ENCODE measurements around the gene SLC37A2. TPM values are rescaled to one million over a fixed set of nuclear protein-coding genes. Genes with fewer than 3 reads are reported as not detected.
A peak's percentile ranks its signal among the peaks of the same experiment; 100 is the strongest.
"Not testable (repeated sequence)": the region's sequence is repeated elsewhere in the genome, so short reads cannot be mapped to it uniquely, and the experiment has no call there.

The SLC37A2 gene
- total RNA-seq, 1 experiment from 2014 or later: 9.9 TPM

GRCh38 chr11:125083312-125084056 lies 20.4 kb downstream of the SLC37A2 start:
- no peak for DNase-seq (ENCODE audit: low read depth)

- no peak for DNase-seq (ENCODE audit: low read depth)
These were observed 20.9 kb downstream of the SLC37A2 start for GRCh38 chr11:125084057-125084416.

GRCh38 chr11:125084761-125085231 lies 21.7 kb downstream of the SLC37A2 start:
- no peak for DNase-seq (ENCODE audit: low read depth)

- no peak for DNase-seq (ENCODE audit: low read depth)
These were observed 22.4 kb downstream of the SLC37A2 start for GRCh38 chr11:125085301-125086081.

GRCh38 chr11:125086633-125087296 lies 23.7 kb downstream of the SLC37A2 start:
- DNase-seq (ENCODE audit: low read depth): no peak

- DNase-seq (ENCODE audit: low read depth): no peak
These were observed 25.0 kb downstream of the SLC37A2 start for GRCh38 chr11:125088123-125088522.

GRCh38 chr11:125088576-125089455 lies 25.7 kb downstream of the SLC37A2 start:
- no peak for DNase-seq (ENCODE audit: low read depth)

GRCh38 chr11:125089481-125089880 lies 26.4 kb downstream of the SLC37A2 start:
- DNase-seq (ENCODE audit: low read depth): not testable (repeated sequence)

GRCh38 chr11:125090151-125090550 lies 27.0 kb downstream of the SLC37A2 start:
- DNase-seq (ENCODE audit: low read depth): not testable (repeated sequence)

- no peak for DNase-seq (ENCODE audit: low read depth)
These were observed 27.7 kb downstream of the SLC37A2 start for GRCh38 chr11:125090816-125091215.

GRCh38 chr11:125091247-125091876 lies 28.3 kb downstream of the SLC37A2 start:
- peak; percentile 70 for DNase-seq (ENCODE audit: low read depth)

GRCh38 chr11:125091877-125092664 lies 29.0 kb downstream of the SLC37A2 start:
- no peak for DNase-seq (ENCODE audit: low read depth)

GRCh38 chr11:125092669-125093068 lies 29.6 kb downstream of the SLC37A2 start:
- DNase-seq (ENCODE audit: low read depth): no peak

- DNase-seq (ENCODE audit: low read depth): no peak
These were observed 30.4 kb downstream of the SLC37A2 start for GRCh38 chr11:125093502-125093901.

- no peak for DNase-seq (ENCODE audit: low read depth)
These were observed 31.6 kb downstream of the SLC37A2 start for GRCh38 chr11:125094731-125095130.

GRCh38 chr11:125100136-125100535 lies 37.0 kb downstream of the SLC37A2 start:
- no peak for DNase-seq (ENCODE audit: low read depth)

- DNase-seq (ENCODE audit: low read depth): no peak
These were observed 38.5 kb downstream of the SLC37A2 start for GRCh38 chr11:125101596-125101995.

- DNase-seq (ENCODE audit: low read depth): no peak
These were observed 38.9 kb downstream of the SLC37A2 start for GRCh38 chr11:125102025-125102424.

- DNase-seq (ENCODE audit: low read depth): no peak
These were observed 39.4 kb downstream of the SLC37A2 start for GRCh38 chr11:125102510-125102909.

GRCh38 chr11:125105926-125106325 lies 42.8 kb downstream of the SLC37A2 start:
- no peak for DNase-seq (ENCODE audit: low read depth)
